Neural progenitor cell (in vitro differentiated cells): Measurements from ENCODE around the gene ECE2.

Source experiments
- EZH2 ChIP-seq: fragments of 200-600 bp; sonication (generic); IDR thresholded peaks from 2 replicates; pipeline ENCODE4 v1.6.1; 2017; ENCODE audit warnings: antibody characterized with exemption, mild to moderate bottlenecking, moderate library complexity
- EZH2phosphoT487 ChIP-seq: fragments of 200-600 bp; sonication (generic); IDR thresholded peaks from 2 replicates; pipeline ENCODE4 v1.6.1; 2017; ENCODE audit warnings: antibody characterized with exemption
- TF ChIP-seq, protein P1 (sequence below): fragments of 200-600 bp; sonication (generic); IDR thresholded peaks from 2 replicates; pipeline ENCODE4 v1.5.1; 2017; ENCODE audit warnings: antibody characterized with exemption, mild to moderate bottlenecking

DNA sequence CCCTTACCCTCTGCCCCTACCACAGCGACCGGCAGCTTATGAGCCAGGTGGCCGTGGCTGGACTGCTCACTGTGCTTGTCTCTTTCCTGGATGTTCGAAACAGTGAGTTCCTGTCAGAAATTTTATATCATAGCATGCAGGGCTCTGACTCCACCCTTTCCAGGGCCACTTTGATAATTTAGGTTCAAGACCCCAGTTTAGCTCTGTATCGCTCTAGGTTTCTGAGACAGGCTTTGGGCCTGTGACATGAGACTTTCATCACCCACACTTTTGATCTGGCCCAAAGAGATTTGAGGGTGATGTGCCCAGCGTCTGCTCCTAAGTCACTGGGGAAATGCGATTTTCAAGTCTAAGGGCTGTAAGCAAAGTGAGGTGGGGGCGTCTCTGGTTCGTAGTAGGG, 32.1 kb downstream of the ECE2 start:
- no peak for TF ChIP-seq EZH2
- TF ChIP-seq, protein P1, sequence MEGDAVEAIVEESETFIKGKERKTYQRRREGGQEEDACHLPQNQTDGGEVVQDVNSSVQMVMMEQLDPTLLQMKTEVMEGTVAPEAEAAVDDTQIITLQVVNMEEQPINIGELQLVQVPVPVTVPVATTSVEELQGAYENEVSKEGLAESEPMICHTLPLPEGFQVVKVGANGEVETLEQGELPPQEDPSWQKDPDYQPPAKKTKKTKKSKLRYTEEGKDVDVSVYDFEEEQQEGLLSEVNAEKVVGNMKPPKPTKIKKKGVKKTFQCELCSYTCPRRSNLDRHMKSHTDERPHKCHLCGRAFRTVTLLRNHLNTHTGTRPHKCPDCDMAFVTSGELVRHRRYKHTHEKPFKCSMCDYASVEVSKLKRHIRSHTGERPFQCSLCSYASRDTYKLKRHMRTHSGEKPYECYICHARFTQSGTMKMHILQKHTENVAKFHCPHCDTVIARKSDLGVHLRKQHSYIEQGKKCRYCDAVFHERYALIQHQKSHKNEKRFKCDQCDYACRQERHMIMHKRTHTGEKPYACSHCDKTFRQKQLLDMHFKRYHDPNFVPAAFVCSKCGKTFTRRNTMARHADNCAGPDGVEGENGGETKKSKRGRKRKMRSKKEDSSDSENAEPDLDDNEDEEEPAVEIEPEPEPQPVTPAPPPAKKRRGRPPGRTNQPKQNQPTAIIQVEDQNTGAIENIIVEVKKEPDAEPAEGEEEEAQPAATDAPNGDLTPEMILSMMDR, result no peak
- TF ChIP-seq EZH2phosphoT487, result no peak
